Subcutaneous adipose tissue (tissue), 4 donors: ENCODE results near the gene ATP8B4. TPM values are rescaled to one million over a fixed set of nuclear protein-coding genes. Genes with fewer than 3 reads are reported as not detected.

Experiments
- CTCF ChIP-seq: fragments of 450-650 bp; IDR thresholded peaks from one replicate; pipeline ENCODE4 v1.5.1; 2016; ENCODE audit warnings: low read depth, mild to moderate bottlenecking, control low read depth, antibody characterized with exemption, moderate library complexity
- total RNA-seq, 4 donors: library from RNA; depleted of rRNA; stranded (reverse); fragments of >200 nt; gene quantifications; one replicate each; pipeline ENCODE4 v1.1.0, GENCODE V29; 2016

The ATP8B4 gene
- total RNA-seq, 4 donors from 2014 or later: 39.9 to 75.3 (median 65.9) TPM

- no peak for TF ChIP-seq CTCF
These were observed 61.0 kb downstream of the ATP8B4 start for GRCh38 chr15:50057905-50058639.

GRCh38 chr15:50057196-50057595 lies 61.8 kb downstream of the ATP8B4 start:
- TF ChIP-seq CTCF: no peak

- no peak for TF ChIP-seq CTCF
These were observed 63.3 kb downstream of the ATP8B4 start for GRCh38 chr15:50055750-50056157.

- no peak for TF ChIP-seq CTCF
These were observed 63.7 kb downstream of the ATP8B4 start for GRCh38 chr15:50055332-50055731.

GRCh38 chr15:50053055-50053856 lies 65.8 kb downstream of the ATP8B4 start:
- TF ChIP-seq CTCF: no peak

- no peak for TF ChIP-seq CTCF
These were observed 67.1 kb downstream of the ATP8B4 start for GRCh38 chr15:50051811-50052419.
